ENCODE measurements around the gene RIPK4.

GRCh38 chr21:41725421-41726031, 41.3 kb downstream of the RIPK4 start:
- TF ChIP-seq, protein P1, sequence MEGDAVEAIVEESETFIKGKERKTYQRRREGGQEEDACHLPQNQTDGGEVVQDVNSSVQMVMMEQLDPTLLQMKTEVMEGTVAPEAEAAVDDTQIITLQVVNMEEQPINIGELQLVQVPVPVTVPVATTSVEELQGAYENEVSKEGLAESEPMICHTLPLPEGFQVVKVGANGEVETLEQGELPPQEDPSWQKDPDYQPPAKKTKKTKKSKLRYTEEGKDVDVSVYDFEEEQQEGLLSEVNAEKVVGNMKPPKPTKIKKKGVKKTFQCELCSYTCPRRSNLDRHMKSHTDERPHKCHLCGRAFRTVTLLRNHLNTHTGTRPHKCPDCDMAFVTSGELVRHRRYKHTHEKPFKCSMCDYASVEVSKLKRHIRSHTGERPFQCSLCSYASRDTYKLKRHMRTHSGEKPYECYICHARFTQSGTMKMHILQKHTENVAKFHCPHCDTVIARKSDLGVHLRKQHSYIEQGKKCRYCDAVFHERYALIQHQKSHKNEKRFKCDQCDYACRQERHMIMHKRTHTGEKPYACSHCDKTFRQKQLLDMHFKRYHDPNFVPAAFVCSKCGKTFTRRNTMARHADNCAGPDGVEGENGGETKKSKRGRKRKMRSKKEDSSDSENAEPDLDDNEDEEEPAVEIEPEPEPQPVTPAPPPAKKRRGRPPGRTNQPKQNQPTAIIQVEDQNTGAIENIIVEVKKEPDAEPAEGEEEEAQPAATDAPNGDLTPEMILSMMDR (IDR thresholded peaks at IDR 0.05): no peak
- no peak for TF ChIP-seq POLR2A (IDR thresholded peaks at IDR 0.05)

Data from breast epithelium (tissue), 3 donors.